KBM-7 (cell line): ENCODE results near the gene COL4A4.
"Not testable (repeated sequence)": the region's sequence is repeated elsewhere in the genome, so short reads cannot be mapped to it uniquely, and the experiment has no call there.

Experiments used
- DNase-seq: peaks from one replicate; pipeline ENCODE4 v3.0.0-alpha.2; 2015
- in situ Hi-C: fragments of 300-500 bp; cut with MboI; formaldehyde crosslinking; loops from 2 replicates; pipeline ENCODE4 v1.14.3; 2020; ENCODE audit warnings: low sequenced_read_pairs, low pct_unique_long_range_greater_than_20kb, mixed read lengths

Gene COL4A4

GRCh38 chr2:227163998-227164762 lies at the start of gene COL4A4, which contains the start of gene COL4A3:
Gene COL4A4, minus strand, starts transcription at chr2:227164205. Its CDS starts 16,722 bp downstream, at chr2:227147483.
Gene COL4A3, plus strand, starts transcription at chr2:227164624. Its CDS starts 103 bp downstream, at chr2:227164727.
- in situ Hi-C loops = no loop called here
- DNase-seq = no peak

DNA sequence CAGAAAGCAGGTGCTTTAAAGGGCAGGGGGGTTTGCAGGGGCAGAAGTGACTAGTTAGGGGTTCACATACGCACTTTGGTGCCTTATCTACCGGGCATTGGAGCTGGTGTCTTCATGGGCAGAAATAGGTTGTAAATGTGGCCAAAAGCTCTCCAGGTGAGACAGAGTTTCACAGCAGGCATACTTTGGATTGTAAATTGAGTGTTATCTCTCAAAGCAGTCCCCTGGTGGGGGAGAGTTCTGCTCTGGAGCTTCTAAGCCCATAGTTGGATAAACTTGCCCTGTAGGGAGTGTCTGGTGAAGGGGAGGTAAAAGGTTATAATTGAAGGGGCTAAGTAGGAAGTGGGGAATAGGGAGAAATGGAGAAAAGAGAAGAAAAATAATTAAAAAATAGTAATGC lies 43.6 kb upstream of the COL4A4 start:
- no peak for DNase-seq
- in situ Hi-C loops = no loop called here

DNA sequence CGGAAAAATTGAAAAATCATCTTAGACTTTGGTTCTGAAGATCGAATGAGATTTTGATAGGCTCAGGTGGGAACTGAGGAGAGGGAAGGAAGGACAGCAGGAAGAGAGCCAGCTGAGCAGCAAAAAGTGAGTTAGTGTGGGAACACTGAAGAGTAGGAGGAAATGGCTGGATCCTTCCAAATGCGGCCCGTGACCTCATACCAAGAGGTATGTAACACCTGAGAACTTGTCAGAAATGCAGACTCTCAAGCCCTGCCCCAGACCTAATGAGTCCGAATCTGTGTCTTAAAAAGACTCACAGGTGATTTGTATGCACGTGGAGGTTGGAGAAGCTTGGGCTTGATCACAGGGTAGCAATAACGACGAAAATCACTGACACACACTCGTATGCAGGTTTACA lies 42.4 kb upstream of the COL4A4 start:
- in situ Hi-C loops = no loop called here

GRCh38 chr2:227205701-227206100 lies 41.7 kb upstream of the COL4A4 start:
- DNase-seq = no peak
- in situ Hi-C loops = no loop called here

More for the DNA sequence above, 42.4 kb upstream of the COL4A4 start:
- DNase-seq = no peak

- in situ Hi-C loops = no loop called here
Measured at GRCh38 chr2:227204452-227204851, 40.4 kb upstream of the COL4A4 start.

GRCh38 chr2:227201771-227202170 lies 37.8 kb upstream of the COL4A4 start:
- in situ Hi-C loops = no loop called here
- no peak for DNase-seq

More at GRCh38 chr2:227204452-227204851, 40.4 kb upstream of the COL4A4 start:
- DNase-seq = no peak

DNA sequence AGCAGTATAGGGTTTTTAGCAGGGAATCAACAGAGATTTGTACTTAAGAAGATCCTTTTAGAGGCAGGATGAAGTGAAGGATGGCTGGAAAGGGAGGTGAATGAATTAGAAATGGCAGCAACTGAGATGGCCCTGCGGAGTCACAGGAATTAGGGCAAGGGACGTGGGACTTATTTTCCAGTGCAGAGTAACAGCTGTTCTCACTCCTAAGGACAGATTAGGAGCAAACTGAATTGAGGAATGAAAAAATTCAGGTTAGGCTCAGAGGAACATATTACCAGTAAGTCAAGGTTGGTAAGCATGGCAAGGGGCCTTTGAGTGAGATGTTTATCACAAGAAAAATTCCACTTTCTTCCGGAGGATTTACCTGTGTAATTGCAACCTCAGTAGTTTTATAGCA lies 34.9 kb upstream of the COL4A4 start:
- in situ Hi-C loops = no loop called here
- no peak for DNase-seq

DNA sequence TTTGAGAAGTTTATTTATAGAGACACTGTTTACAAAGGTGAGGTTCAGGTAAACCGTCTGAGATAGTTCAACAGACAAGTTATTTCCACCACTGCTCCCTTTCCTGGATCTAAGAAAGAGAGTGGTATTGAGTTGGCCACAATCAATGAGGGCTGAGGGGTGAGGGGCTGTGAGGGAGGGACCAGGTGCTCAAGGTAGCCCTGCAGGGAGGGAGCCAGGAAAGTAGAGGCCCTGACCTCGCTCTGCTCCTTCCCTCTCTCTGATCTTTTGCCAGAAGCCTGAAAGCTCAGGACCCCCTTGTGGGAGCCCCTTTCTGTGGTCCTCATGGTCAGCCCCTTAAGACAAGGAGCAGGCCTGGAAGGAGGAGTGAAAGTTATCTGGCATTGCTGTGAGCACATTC lies 30.2 kb upstream of the COL4A4 start:
- in situ Hi-C loops = no loop called here
- DNase-seq = no peak

DNA sequence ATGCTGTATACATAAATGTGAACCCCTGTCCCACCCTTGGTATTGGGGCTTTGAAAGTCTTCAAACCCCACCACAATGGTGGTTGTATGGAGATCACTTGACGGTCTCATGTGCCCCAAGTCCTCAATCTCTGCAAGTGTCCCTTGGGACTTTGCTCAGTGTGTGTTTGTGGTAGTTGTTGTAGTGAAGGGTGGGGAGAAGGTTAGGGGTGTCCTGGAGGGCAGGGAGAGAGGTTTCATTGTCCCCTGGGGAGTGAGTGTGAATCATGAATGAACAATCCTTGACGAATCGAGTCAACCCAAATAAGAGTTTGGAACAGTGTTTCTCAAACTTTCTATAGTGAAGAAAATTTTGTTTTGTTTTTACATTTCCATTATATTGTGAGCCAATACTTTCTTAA lies 28.5 kb upstream of the COL4A4 start:
- DNase-seq = no peak
- in situ Hi-C loops = no loop called here

- in situ Hi-C loops = no loop called here
- no peak for DNase-seq
Measured at GRCh38 chr2:227191367-227191766, 27.4 kb upstream of the COL4A4 start.

- in situ Hi-C loops = no loop called here
- DNase-seq = no peak
Measured at GRCh38 chr2:227188292-227188691, 24.3 kb upstream of the COL4A4 start.

GRCh38 chr2:227186751-227187150 lies 22.7 kb upstream of the COL4A4 start:
- DNase-seq = no peak

DNA sequence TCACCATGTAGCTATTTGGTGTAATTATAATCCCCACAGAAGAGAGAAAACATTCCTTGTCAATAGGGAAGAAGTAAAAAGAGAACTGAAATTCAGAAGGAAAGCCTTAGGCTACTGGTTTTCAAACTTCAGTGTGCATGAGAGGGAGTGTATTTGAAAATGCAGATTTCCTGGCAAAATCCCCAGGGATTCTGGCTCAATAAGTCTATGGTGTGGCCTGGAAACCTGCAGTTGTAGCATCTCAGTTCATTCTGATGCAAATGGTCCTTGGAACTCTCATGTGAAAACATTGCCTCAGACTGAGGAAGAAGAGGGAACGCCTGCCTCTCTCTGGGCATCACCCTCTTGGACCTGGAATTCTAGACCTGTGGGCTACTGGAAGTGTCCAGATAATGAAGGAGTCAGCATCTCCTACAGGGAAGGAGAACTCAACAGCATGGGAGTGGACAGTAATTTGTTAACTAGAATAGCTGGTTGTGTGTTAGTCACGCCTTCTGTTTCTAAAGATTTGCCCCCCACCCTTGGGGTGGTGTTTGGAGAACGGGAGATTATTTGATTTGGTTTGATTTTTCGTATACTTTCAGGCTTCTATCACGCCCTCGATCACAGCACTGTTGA lies 21.7 kb upstream of the COL4A4 start:
- in situ Hi-C loops = no loop called here
- no peak for DNase-seq

More at GRCh38 chr2:227186751-227187150, 22.7 kb upstream of the COL4A4 start:
- in situ Hi-C loops = no loop called here

DNA sequence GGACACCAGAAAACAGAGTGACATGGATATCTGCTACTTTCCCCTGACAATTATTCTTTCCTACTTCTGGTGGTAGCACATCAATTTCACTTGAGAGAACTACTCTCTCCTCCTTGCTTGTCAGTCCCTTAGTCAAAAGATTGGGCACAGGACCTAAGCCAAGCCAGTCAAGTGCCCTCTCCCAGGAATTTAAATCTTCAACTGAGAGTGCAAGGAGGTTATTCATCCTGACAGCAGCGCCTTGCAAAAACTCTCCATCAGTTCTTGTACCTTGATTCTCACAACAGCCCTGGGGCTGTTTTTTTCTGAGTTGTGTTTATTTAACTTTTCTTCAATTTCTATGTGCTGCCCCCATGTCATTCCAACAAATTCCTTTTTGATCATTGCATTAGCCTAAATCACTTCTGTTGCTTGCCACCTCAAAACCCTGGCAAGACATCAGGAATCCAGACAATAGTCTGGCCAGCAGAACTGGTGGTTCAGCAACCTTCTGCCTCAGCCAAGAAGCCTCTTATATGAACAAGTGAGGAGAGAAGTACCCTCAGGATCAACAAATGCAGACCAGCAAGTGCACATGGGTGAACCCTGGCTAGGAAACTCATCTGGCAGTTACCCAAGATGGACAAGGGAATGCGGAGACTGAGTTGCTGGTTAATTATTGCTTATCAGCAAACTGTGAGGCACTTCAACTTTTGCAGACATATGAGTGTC lies 19.8 kb upstream of the COL4A4 start:
- in situ Hi-C loops = no loop called here
- no peak for DNase-seq

GRCh38 chr2:227182765-227183164 lies 18.8 kb upstream of the COL4A4 start:
- no peak for DNase-seq
- in situ Hi-C loops = no loop called here

GRCh38 chr2:227180770-227181169 lies 16.8 kb upstream of the COL4A4 start:
- in situ Hi-C loops = no loop called here
- no peak for DNase-seq

GRCh38 chr2:227179988-227180685 lies 16.1 kb upstream of the COL4A4 start:
- in situ Hi-C loops = no loop called here
- no peak for DNase-seq

DNA sequence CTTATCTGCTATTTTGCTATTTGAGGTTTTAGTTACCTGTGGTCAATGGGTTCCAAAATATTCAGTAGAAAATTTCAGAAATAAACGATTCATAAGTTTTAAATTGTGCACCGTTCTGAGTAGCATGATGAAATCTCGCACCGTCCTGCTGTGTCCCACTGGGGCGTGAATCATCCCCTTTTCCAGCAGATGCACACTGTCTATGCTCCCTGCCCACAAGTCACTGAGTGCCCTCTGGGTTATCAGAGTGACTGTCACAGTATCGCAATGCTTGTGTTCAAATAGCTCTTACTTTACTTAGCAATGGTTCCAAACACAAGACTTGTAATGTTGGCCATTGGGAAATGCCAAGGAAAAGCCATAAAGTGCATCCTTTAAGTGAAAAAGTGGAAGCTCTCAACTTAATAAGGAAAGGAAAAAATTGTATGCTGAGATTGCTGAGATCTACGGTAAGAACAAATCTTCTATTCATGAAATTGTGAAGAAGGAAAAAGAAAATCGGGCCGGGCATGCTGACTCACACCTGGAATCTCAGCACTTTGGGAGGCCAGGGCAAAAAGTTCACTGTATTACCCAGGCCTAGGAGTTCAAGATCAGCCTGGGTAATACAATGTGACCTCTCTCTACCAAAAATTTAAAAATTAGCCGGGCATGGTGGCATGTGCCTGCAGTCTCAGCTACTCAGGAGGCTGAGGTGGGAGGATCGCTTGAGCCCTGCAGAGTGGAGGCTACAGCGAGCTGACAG lies 13.8 kb upstream of the COL4A4 start:
- no peak for DNase-seq
- in situ Hi-C loops = no loop called here

GRCh38 chr2:227171779-227172178 lies 7.8 kb upstream of the COL4A4 start:
- DNase-seq, in situ Hi-C loops: not testable (repeated sequence)
